Measurements from ENCODE around the gene TEX12.

DNA sequence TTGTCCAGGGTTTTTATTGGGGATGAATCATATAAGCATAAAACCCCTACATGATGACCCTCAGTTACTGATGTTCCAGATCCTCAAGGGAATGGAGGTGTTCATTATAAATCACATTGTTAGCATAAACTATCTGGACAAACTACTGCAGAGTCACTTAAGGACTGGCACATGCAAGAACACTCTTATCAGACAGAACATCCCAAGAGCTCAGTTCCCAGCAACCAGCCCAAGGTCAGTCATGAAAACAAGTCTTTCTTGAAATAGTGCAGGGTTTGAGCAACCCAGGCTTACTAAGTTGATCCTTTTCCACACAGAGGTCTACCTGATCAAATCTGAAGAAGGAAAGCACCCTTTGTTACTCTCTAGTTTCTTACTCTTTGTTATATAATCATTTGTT lies 45.5 kb downstream of the TEX12 start:
- TF ChIP-seq SP1 (IDR thresholded peaks at IDR 0.05; ENCODE audit: low read depth, low read length) (no peak), RAD21 (IDR thresholded peaks at IDR 0.05 in 1 of 2, conservative IDR thresholded peaks at IDR 0.05 in 1 of 2; ENCODE audit: low read depth in 2 of 2, low read length in 2 of 2) (no peak)
- TF ChIP-seq, protein P1, sequence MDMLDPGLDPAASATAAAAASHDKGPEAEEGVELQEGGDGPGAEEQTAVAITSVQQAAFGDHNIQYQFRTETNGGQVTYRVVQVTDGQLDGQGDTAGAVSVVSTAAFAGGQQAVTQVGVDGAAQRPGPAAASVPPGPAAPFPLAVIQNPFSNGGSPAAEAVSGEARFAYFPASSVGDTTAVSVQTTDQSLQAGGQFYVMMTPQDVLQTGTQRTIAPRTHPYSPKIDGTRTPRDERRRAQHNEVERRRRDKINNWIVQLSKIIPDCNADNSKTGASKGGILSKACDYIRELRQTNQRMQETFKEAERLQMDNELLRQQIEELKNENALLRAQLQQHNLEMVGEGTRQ (IDR thresholded peaks at IDR 0.05; ENCODE audit: low read length): no peak
